Activated naive CD4-positive, alpha-beta T cell (primary cell): Measurements from ENCODE around the gene LAPTM5.

Source experiments
- DNase-seq, 4 experiments: peaks; one replicate each; lab custom pipeline; 2025; lab: John Stamatoyannopoulos, UW

LAPTM5 gene

GRCh38 chr1:30755746-30756145, 1.8 kb downstream of the LAPTM5 start:
- no peak for DNase-seq

- DNase-seq, result no peak
Measured at GRCh38 chr1:30755334-30755733, 2.2 kb downstream of the LAPTM5 start.

DNA sequence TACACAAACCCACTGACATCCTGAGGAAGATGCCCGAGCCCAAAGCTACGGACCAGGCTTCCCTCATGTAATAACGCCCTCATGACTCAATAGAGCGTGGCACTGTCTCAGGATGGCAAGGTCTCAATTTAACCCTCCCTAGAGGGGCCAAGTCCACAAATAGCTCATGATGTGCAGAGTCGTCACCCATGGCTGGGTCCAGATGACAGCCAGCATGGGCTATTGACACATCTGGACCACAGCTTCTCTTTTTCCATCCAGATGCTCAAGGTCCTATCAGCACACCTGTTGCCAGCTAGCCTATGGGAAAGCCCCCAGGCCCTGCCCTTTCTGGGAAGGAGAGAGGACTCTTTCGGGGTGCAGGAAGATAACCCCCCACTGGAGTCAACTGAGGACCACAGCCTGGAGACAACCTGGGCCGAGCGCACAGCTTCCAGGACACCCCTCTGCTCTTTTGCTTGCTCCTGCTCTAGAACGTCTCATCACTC, 2.8 kb downstream of the LAPTM5 start:
- no peak for DNase-seq

GRCh38 chr1:30753660-30754123, 3.9 kb downstream of the LAPTM5 start:
- no peak for DNase-seq

DNA sequence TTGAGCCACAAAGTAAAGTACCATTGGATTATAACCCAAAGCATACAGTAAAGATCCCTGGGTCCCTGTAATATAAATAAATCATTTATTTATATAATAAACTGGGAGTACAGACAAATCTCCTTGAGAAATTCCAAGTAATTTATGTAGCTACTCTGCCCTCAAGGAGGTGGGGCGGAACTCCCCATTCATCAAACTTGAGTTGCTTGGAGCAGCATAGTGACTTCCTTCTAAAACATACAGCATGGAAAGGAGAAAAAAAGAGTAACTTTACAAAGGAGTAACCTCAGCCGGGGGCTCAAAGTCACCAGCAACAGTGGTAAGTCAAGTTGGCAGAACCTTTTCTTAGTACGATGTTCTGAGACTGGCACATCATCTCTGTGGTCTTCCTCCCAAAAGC, 4.5 kb downstream of the LAPTM5 start:
- no peak for DNase-seq

DNA sequence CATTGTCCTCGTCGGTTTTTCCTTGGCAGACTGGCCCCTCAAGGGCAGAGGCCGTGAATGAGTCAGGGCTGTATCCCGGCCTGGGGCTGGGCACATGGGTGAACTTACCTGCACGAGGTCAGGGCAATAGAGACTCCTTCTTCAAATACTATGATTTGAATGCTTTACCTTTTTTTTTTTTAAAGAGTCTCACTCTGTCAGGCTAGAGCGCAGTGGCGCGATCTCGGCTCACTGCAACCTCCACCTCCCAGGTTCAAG, 5.0 kb downstream of the LAPTM5 start:
- DNase-seq, result no peak

- DNase-seq, result no peak
Measured at GRCh38 chr1:30751830-30752650, 5.5 kb downstream of the LAPTM5 start.

DNA sequence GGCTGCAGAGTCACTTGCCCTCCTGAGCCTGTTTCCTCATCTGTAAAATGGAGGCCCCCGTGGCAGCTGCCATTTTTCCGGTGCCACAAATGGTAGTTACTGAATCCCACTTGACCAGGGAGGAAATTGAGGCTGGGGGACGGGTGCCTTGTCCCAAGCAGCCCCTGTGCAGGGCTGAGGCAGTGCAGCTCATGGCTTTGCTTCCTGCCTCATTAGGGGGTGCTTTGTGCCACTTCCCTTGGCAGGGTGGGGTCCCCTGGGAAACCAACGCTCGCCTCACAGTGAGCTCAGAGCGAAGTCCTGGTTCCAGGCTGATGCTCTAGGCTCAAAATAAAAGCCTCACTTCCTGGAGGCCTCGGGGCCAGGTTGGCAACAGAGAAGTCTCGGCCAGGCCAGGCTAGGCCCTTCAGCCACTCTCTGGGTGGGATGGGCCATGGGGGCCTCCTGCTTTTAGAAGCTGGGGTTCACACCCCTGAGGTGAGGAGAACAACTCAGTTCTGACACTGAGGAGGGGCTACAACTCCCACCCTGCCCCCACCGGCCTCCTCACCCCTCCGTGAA, 6.8 kb downstream of the LAPTM5 start:
- no peak for DNase-seq

GRCh38 chr1:30749691-30750583, 7.6 kb downstream of the LAPTM5 start:
- peak in 2 of 4 experiments; percentile 57 for DNase-seq

GRCh38 chr1:30748699-30749401, 8.7 kb downstream of the LAPTM5 start:
- DNase-seq, result no peak

DNA sequence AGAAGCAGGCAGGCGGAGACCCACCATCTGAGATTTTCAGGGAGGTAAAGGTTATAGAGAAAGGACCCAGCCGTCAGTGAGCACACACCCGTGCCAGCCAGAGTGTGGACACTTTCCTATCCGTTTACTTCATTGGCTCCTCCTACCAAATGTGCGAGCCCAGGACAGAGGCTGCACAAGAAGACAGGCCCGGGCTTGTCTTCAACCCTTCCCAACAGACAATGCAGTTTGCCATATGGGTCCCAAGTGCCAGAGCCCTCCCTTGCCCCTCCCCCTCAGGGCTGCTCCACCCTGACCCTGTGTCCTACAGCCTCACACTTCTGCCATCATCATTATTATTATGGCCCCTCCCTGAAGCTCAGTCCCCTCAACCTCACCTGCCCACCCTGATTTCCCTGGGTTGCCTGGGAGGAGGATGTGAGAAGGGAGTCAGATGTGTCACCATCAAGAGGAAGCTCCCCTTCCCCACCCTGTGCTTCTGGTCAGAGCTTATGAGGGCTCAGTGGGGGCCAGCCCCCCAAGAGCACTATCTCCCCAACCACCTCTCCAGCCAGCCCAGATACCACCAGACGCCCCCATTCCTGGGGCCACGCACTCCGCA, 9.4 kb downstream of the LAPTM5 start:
- no peak for DNase-seq

DNA sequence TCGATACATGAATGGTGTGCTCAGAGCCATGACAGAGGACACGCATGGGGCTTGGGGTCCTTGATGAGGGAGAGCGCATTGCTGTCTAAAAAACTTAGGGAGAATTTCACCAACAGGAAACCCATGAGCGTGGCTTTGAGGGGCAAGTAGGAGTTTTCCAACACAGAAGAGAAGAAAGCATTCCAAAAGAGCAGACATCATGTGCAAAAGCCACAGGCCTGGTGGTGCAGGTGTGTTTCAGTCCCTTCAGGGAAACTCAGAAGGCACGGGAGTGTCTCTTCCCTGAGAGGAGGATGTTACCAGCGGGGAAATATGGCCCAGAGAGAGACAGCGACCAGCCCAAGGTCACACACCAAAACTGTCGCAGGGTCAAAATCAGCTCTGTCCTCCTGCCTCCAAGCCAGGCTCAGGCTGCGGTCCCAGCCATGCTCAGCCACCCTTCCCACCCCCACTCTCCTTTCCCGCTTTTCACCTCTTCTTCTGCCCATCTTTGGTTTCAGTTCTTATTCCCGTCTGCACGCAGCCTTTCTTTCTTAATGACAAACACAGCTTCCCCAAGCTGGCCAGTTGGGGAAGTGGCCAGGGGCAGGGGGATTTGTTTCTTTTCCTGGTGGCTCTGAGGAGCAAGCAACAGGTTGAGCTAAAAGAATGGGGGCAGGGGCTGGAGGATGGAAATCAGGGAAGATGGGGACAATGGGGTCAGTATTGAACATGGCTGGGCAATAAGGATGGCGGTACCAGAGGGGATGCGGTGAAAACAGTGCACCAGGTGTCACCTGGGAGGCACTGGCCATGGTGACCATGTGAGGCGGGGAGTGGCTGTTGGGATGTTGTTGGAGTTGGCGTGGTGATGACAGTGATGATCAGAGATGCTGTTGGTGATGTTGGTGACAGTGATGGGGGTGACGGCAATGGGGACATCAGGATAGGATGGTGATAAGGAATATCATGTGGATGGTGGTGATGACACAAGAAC, 10.3 kb downstream of the LAPTM5 start:
- DNase-seq, result no peak

- DNase-seq, result no peak
Measured at GRCh38 chr1:30746212-30747032, 11.2 kb downstream of the LAPTM5 start.

DNA sequence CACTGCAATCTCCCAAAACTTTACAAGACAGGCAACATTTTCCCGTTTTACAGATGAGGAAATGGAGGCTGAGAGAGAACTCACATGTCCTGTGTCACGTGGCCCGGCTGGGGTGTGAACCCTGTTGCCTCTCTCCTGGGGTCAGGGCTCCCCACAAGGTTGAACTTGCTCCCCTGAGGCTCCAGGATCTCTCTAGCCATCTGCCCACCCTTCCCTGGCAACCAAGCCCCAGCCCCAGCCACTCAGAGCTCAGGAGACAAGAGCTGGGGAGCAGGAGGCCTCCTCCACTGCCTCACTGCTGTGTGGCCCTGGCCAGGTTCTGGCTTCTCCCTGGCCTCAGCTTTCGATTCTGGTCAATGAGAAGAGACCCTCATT, 11.8 kb downstream of the LAPTM5 start:
- no peak for DNase-seq

GRCh38 chr1:30745156-30745833, 12.3 kb downstream of the LAPTM5 start:
- no peak for DNase-seq

- no peak for DNase-seq
Measured at GRCh38 chr1:30744060-30744756, 13.4 kb downstream of the LAPTM5 start.

DNA sequence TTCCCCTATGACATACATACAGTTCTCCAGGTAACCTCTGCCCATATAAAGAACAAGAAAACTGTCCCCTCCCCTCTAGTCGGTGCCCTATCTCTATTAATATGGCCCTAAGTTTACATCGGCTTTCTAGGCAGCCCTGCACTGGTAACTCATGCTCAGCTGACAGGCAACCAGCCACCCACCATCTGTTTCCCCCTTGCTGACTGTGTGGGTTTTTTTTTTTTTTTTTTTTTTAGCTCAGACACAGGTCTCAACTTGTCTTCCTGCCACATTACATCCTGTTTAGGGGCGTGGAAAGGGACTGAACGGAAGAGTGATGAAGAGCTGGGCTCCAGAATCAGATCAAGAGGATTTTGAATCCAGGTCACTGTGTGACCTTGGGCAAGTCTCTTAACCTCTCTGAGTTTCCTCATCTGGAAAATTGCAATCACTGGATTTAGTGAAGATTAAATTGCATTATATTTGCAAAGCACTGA, 14.0 kb downstream of the LAPTM5 start:
- peak in 2 of 4 experiments; percentile 30 to 53 for DNase-seq

GRCh38 chr1:30742963-30743559, 14.5 kb downstream of the LAPTM5 start:
- DNase-seq, result no peak
